HCT116 (cell line): ENCODE results near the gene GMEB2.

Experiments used
- CTCF ChIP-seq, 3 experiments: fragments of 200-600 bp in 1 of 3; sonication (generic) in 1 of 3; IDR thresholded peaks in 2 of 3; conservative IDR thresholded peaks in 1 of 3; 2 replicates each; pipeline ENCODE4 v1.5.1; 2012 to 2017; ENCODE audit warnings: low read depth in 2 of 3, low read length in 2 of 3, antibody characterized with exemption in 1 of 3, borderline replicate concordance in 1 of 3, control low read depth in 1 of 3, mild to moderate bottlenecking in 1 of 3, mixed read lengths in 1 of 3, mixed run types in 1 of 3, moderate library complexity in 1 of 3; ENCODE audit not compliant: insufficient read depth in 1 of 3
- EZH2 ChIP-seq: fragments of 200-600 bp; sonication (generic); IDR thresholded peaks from 2 replicates; pipeline ENCODE4 v1.6.1; 2017; ENCODE audit warnings: antibody characterized with exemption, mixed run types
- EZH2phosphoT487 ChIP-seq: fragments of 200-600 bp; IDR thresholded peaks from 2 replicates; pipeline ENCODE4 v1.6.1; 2018; ENCODE audit warnings: antibody characterized with exemption, borderline replicate concordance
- FOSL1 ChIP-seq: IDR thresholded peaks from 2 replicates; pipeline ENCODE4 v1.6.1; 2012; ENCODE audit warnings: low read depth
- JUND ChIP-seq: IDR thresholded peaks from 2 replicates; pipeline ENCODE4 v1.6.1; 2012
- POLR2A ChIP-seq: IDR thresholded peaks from 2 replicates; pipeline ENCODE4 v1.7.0; 2011; ENCODE audit warnings: borderline replicate concordance; ENCODE audit not compliant: insufficient read depth, insufficient read length; ENCODE audit errors: extremely low read depth
- POLR2AphosphoS5 ChIP-seq: IDR thresholded peaks from 2 replicates; pipeline ENCODE4 v1.6.1; 2011; ENCODE audit warnings: mild to moderate bottlenecking, low read depth, low read length, moderate library complexity
- REST ChIP-seq: IDR thresholded peaks from 2 replicates; pipeline ENCODE4 v1.6.1; 2012; ENCODE audit warnings: low read depth

- TF ChIP-seq CTCF (IDR thresholded peaks at IDR 0.05 in 2 of 3, conservative IDR thresholded peaks at IDR 0.05 in 1 of 3; ENCODE audit: borderline replicate concordance in 1 of 3, insufficient read depth in 1 of 3, low read depth in 2 of 3, low read length in 2 of 3), result no peak
- no peak for TF ChIP-seq FOSL1
- no peak for TF ChIP-seq REST
- no peak for TF ChIP-seq POLR2A
- TF ChIP-seq JUND, result no peak
- no peak for TF ChIP-seq POLR2AphosphoS5
- no peak for TF ChIP-seq EZH2phosphoT487
- no peak for TF ChIP-seq EZH2
Measured at GRCh38 chr20:63543131-63543530, 83.8 kb downstream of the GMEB2 start.
